Transverse colon (tissue), 4 donors: Measurements from ENCODE around the gene ZNF470. TPM values are rescaled to one million over a fixed set of nuclear protein-coding genes. Genes with fewer than 3 reads are reported as not detected.

Source experiments
- DNase-seq: peaks from one replicate; pipeline ENCODE4 v3.0.0-alpha.2; 2019
- H3K27ac ChIP-seq, 4 donors: fragments of 200-600 bp; sonication (generic); 2 replicates each; pipeline ENCODE4 v1.5.1; 2016 to 2018; ENCODE audit warnings: inconsistent platforms in 4 of 4
- H3K27me3 ChIP-seq: fragments of 200-600 bp; sonication (generic); 2 replicates; pipeline ENCODE4 v1.5.1; 2017; ENCODE audit warnings: inconsistent platforms
- H3K36me3 ChIP-seq, 4 donors: fragments of 200-600 bp; sonication (generic); 2 replicates each; pipeline ENCODE4 v1.5.1; 2017 to 2019; ENCODE audit warnings: inconsistent platforms in 4 of 4
- H3K4me1 ChIP-seq, 4 donors: fragments of 200-600 bp; sonication (generic); 2 replicates each; pipeline ENCODE4 v1.5.1; 2017 to 2020; ENCODE audit warnings: inconsistent platforms in 4 of 4
- H3K4me3 ChIP-seq, 4 donors: fragments of 200-600 bp; sonication (generic); 1 replicate in 1 of 4; 2 replicates in 3 of 4; pipeline versions ENCODE4 v1.5.1 to v1.6.1; 2017 to 2019; ENCODE audit warnings: inconsistent platforms in 4 of 4
- H3K9me3 ChIP-seq, 2 donors: fragments of 200-600 bp; sonication (generic); 2 replicates each; pipeline ENCODE4 v1.5.1; 2017 to 2019; ENCODE audit warnings: inconsistent platforms in 2 of 2
- CTCF ChIP-seq, 5 experiments: fragments of 200-600 bp in 3 of 5; fragments of 450-650 bp in 2 of 5; sonication (generic) in 3 of 5; IDR thresholded peaks; 1 replicate in 2 of 5; 2 replicates in 3 of 5; pipeline ENCODE4 v1.5.1; 2016 to 2017; ENCODE audit warnings: antibody characterized with exemption in 5 of 5, inconsistent platforms in 3 of 5, mild to moderate bottlenecking in 2 of 5, moderate library complexity in 1 of 5
- EP300 ChIP-seq: sonication (generic); formaldehyde crosslinking; IDR thresholded peaks from one replicate; pipeline ENCODE4 v1.6.1; 2017; ENCODE audit warnings: antibody characterized with exemption, low read depth
- POLR2A ChIP-seq: fragments of 450-650 bp; IDR thresholded peaks from one replicate; pipeline ENCODE4 v1.6.1; 2016; ENCODE audit warnings: antibody characterized with exemption, mild to moderate bottlenecking, moderate library complexity
- POLR2AphosphoS5 ChIP-seq, 3 donors: sonication (generic); formaldehyde crosslinking; IDR thresholded peaks; one replicate each; pipeline ENCODE4 v1.6.1; 2016; ENCODE audit warnings: antibody characterized with exemption in 3 of 3
- WGBS, 2 donors: methylation state at CpG; one replicate each; pipeline ENCODE4 v1.1.5; 2018; ENCODE audit warnings: low coverage in 1 of 2; 5-methylcytosine and 5-hydroxymethylcytosine counted together
- in situ Hi-C, 4 donors: fragments of 200-750 bp; cut with MboI; loops; one replicate each; pipeline versions ENCODE4 v1.15.0 to v1.15.1; 2017; ENCODE audit warnings: low sequenced_read_pairs in 3 of 4, low pct_ligation_motif_present in 1 of 4, low pct_unique_long_range_greater_than_20kb in 1 of 4
- intact Hi-C: fragments of 100-400 bp; cut with DNase I; formaldehyde crosslinking; loops from one replicate; pipeline ENCODE4 v1.15.1; 2023; ENCODE audit warnings: low total_unique reads
- total RNA-seq, 4 donors: library from RNA; depleted of rRNA; stranded (reverse); fragments of >200 nt; gene quantifications; one replicate each; pipeline ENCODE4 v1.1.0, GENCODE V29; 2016

ZNF470 gene
- total RNA-seq, 4 donors from 2014 or later: 0.37 to 5.6 (median 1.5) TPM

DNA sequence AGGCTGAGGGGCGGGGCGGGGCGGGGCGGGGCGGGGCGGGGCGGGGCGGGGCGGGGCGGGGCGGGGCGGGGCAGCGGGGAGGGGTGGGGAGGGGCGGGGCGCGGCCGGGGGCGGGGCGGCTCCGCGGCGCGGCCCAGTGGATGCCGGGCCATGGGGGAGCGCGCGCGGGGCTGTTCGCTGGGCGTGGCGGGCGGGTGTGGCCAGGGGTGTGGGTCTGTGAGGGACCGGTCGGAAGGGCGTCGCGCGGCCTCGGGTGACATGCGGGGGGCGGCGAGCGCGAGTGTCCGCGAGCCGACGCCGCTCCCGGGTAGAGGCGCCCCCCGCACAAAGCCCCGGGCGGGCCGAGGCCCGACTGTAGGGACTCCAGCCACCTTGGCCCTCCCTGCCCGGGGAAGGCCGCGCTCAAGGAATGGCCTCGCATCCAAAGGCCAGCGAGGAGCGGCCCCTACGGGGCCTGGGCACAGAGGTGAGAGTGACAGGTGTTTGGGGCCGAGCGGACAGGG lies 28.5 kb upstream of the ZNF470 start, which contains the start of gene ZFP28:
ZFP28 (plus strand) TSS at position 188 of the 503 bp plus-strand sequence; CDS start at position 259, 71 bp downstream.
- Histone ChIP-seq H3K4me1 (peaks cover 0 to 16% (median 3%) of the 10 kb centered on the region in 4 donors), H3K36me3 (peaks cover 0 to 9% (median 4%) of the 10 kb centered on the region in 4 donors), H3K27ac (peak within 1 kb of the TSS; percentile 81 to 96 (median 90)), H3K9me3 (peaks cover 20 to 87% of the 10 kb centered on the region in 2 donors), H3K27me3 (no peaks in the 10 kb centered on the region), H3K4me3 (peak within 1 kb of the TSS; percentile 69 to 94 (median 74))
- TF ChIP-seq POLR2A (no peak), POLR2AphosphoS5 (IDR thresholded peaks at IDR 0.05) (no peak), EP300 (no peak), CTCF (IDR thresholded peaks at IDR 0.05) (no peak)
- 7% methylated on average over 10 of the region's 65 CpGs; no CpG with 5 or more reads in 1 of the 2 donors for WGBS, 2 donors
- DNase-seq: peak; percentile 81
- in situ Hi-C loops (no loop called here), intact Hi-C loops (loop anchor here (2.0 kb wide), 1 partner anchor 32 kb away; the partner anchor contains the start of gene ZNF471)

- no peak for DNase-seq
- WGBS, 2 donors: 96 to 100% methylated on average over 1 to 2 of the region's 2 CpGs
- Histone ChIP-seq H3K27ac (no peak overlapping the region), H3K36me3 (peaks cover 0 to 28% (median 11%) of the 10 kb centered on the region in 4 donors), H3K27me3 (no peaks in the 10 kb centered on the region), H3K9me3 (peaks cover 46 to 96% of the 10 kb centered on the region in 2 donors), H3K4me1 (peaks cover 0 to 10% (median 3%) of the 10 kb centered on the region in 4 donors), H3K4me3 (no peak overlapping the region)
- TF ChIP-seq EP300 (no peak), POLR2AphosphoS5 (IDR thresholded peaks at IDR 0.05) (no peak)
- in situ Hi-C loops: no loop called here
- intact Hi-C loops: no loop called here
These were observed 23.5 kb upstream of the ZNF470 start for GRCh38 chr19:56543776-56544175.

GRCh38 chr19:56547535-56547934 lies 19.7 kb upstream of the ZNF470 start:
- intact Hi-C loops (no loop called here), in situ Hi-C loops (no loop called here)
- Histone ChIP-seq H3K4me3 (no peak overlapping the region), H3K36me3 (peaks cover 0 to 55% (median 25%) of the 10 kb centered on the region in 4 donors), H3K9me3 (peaks cover 75 to 97% of the 10 kb centered on the region in 2 donors), H3K27ac (no peak overlapping the region), H3K27me3 (no peaks in the 10 kb centered on the region), H3K4me1 (no peaks in the 10 kb centered on the region)
- no peak for DNase-seq
- 75 to 80% methylated on average over 1 to 6 of the region's 6 CpGs for WGBS, 2 donors
- no peak for TF ChIP-seq POLR2A
- TF ChIP-seq CTCF (IDR thresholded peaks at IDR 0.05): no peak
- TF ChIP-seq POLR2AphosphoS5 (IDR thresholded peaks at IDR 0.05): no peak
- TF ChIP-seq EP300: no peak

DNA sequence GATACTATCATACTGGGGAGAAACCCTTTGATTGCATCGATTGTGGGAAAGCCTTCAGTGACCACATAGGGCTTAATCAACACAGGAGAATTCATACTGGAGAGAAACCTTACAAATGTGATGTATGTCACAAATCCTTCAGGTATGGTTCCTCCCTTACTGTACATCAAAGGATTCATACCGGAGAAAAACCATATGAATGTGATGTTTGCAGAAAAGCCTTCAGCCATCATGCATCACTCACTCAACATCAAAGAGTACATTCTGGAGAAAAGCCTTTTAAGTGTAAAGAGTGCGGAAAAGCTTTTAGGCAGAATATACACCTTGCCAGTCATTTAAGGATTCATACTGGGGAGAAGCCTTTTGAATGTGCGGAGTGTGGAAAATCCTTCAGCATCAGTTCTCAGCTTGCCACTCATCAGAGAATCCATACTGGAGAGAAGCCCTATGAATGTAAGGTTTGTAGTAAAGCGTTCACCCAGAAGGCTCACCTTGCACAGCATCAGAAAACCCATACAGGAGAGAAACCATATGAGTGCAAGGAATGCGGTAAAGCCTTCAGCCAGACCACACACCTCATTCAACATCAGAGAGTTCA lies 12.9 kb upstream of the ZNF470 start:
- in situ Hi-C loops (no loop called here), intact Hi-C loops (no loop called here)
- Histone ChIP-seq H3K9me3 (peaks cover 97 to 99% of the 10 kb centered on the region in 2 donors), H3K27me3 (no peaks in the 10 kb centered on the region), H3K36me3 (peaks cover 0 to 58% (median 27%) of the 10 kb centered on the region in 4 donors), H3K4me1 (no peaks in the 10 kb centered on the region), H3K4me3 (no peak overlapping the region), H3K27ac (no peak overlapping the region)
- 78 to 88% methylated on average over 1 to 6 of the region's 6 CpGs for WGBS, 2 donors
- no peak for DNase-seq
- TF ChIP-seq POLR2A (no peak), EP300 (no peak), CTCF (IDR thresholded peaks at IDR 0.05) (no peak), POLR2AphosphoS5 (IDR thresholded peaks at IDR 0.05) (no peak)
